ENCODE measurements around the gene PLEKHD1. TPM values are rescaled to one million over a fixed set of nuclear protein-coding genes. Genes with fewer than 3 reads are reported as not detected.

PLEKHD1 gene
- total RNA-seq, 2 donors from 2014 or later, result 0.15 to 0.24 TPM

DNA sequence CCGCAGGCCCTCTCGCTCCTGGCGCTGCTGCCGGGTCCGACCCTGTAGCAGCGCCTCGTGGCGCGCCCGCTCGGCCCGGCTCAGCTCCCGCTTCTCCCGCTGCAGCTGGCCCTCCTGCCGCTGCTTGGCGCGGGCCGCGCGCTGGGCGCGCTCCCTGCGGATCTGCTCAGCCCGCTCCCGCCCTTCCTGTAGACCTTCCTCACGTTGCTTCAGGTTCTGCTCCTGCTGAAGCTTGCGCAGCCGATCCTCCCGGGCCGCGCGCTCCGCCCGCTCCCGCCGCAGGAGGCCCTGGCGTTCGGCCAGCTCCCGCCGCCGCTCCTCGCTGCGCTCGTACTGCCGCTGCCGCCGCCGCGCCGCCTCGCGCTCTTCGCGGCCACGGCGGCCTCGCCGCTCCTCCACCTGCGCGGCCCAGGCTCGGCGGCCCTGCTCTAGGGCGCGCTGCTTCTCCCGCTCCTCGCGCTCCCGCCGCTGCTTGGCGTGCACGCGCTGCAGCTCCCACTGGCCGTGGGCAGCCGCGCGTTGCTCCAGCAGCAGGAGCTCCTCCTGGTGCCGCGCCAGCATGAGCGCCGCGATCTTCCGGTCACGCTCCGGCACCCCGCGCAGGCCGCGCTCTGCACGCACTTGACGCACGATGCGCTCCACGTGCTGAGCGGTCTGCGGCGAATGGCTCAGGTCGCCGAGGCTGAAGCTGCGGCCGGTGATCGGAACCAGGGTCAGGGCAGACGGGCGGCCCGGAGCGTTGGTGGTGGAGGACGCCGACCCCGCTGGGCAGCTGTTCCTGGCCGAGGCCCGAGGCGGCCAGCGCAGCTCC is 87.7 kb downstream of the PLEKHD1 start:
- intact Hi-C loops (cut with DNase I), result no loop called here
- DNase-seq (peak; percentile 28), ATAC-seq (peak; percentile 36 to 52)

GRCh38 chr14:69572841-69573135 is 88.3 kb downstream of the PLEKHD1 start:
- no peak for DNase-seq
- intact Hi-C loops (cut with DNase I), result no loop called here
- ATAC-seq, result no peak

DNA sequence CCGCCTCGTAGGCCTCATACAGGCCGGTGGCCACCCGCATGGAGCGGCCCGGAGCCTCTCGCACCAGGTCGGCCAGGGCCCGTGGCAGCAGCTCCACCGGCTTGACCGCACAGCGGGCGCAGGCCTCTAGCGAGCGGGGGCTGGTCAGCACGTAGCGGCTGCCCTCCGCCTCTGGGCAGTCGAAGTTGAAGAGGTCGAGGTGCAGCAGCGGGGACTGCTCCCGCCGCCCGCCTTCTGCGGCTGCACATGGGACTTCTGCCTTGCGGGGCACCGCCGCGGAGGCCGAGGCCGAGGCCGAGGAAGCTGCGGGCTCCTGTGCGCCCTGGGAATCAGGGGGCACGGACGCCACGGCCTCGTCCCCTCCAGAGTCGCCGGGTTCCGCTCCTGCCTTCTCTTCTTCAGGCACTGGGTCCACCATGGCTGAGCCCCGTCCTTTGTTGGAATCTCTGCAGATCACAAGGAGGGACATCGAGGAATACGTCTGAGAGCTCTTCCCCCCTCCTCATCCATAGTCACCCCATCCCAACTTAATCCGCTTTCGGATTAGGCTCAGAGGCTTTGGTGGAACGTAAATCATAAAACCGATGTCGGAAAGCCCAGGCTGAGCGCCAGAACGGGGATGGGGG is 88.8 kb downstream of the PLEKHD1 start:
- intact Hi-C loops (cut with DNase I), result no loop called here
- DNase-seq, result no peak
- ATAC-seq, result no peak

- DNase-seq (no peak), ATAC-seq (no peak)
- intact Hi-C loops (cut with DNase I), result no loop called here
These were observed 89.3 kb downstream of the PLEKHD1 start for GRCh38 chr14:69573831-69574262.

GRCh38 chr14:69574263-69574953 is 89.9 kb downstream of the PLEKHD1 start, which contains the start of gene CCDC177:
Gene CCDC177 (minus strand): TSS chr14:69574871. CDS start chr14:69573622, 1,249 bp downstream.
- ATAC-seq, result peak; percentile 48 to 64
- DNase-seq, result peak; percentile 55
- intact Hi-C loops (cut with DNase I), result no loop called here

DNA sequence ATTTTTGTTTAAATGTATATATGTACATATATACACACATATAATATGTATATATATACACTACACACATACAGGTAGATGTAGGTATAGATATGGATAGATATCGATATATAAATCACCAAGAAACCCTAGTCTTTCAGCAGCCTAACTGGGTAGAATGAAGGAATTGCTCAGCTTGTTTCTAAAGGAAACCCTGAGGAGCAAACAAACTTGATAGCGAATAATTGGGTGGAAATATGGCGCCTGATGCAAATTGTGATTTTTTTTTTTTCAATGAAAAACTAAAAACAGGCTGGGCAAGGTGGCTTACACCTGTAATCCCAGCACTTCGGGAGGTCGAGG is 90.4 kb downstream of the PLEKHD1 start:
- DNase-seq (no peak), ATAC-seq (no peak)
- intact Hi-C loops (cut with DNase I), result no loop called here

DNA sequence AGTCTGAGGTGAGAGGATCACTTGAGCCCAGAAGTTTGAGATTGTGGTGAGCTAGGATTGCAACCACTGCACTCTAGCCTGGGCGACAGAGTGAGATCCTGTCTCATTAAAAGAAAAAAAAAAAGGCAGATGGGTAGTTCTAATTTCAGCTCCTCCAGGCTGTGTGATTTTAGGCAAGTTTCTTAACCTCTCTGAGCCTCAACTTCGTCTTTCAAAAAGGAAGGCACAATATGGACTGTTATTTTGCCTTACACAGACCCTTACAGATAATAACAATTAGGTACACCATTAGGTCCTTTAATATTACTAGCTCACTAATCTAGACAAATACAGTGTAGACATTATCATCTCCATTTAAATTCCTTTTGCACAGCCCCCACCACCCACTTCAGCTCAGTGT is 94.9 kb downstream of the PLEKHD1 start:
- DNase-seq (no peak), ATAC-seq (no peak)
- intact Hi-C loops (cut with DNase I), result no loop called here

- DNase-seq (peak; percentile 36), ATAC-seq (peak; percentile 83 to 92)
- intact Hi-C loops (cut with DNase I), result no loop called here
These were observed 95.6 kb downstream of the PLEKHD1 start for GRCh38 chr14:69580009-69580577.

Other genes starting within 250 kb of the PLEKHD1 start
- 10 to 100 TPM; 28.8 to 50.0 TPM for gene GALNT16, start 224.6 kb upstream of the PLEKHD1 start, total RNA-seq
- gene ERH, start 86.4 kb upstream of the PLEKHD1 start, total RNA-seq, result 100 to 1,000 TPM; 113 to 150 TPM
- gene SLC39A9, start 86.0 kb upstream of the PLEKHD1 start, total RNA-seq, result 10 to 100 TPM; 25.7 to 36.0 TPM
- not detected for gene CCDC177, start 90.1 kb downstream of the PLEKHD1 start, total RNA-seq
- 10 to 100 TPM; 21.8 to 28.1 TPM for gene SUSD6, start 126.9 kb downstream of the PLEKHD1 start, total RNA-seq